GM18498 (cell line): ENCODE results near the gene DNAJA3.
A peak's percentile ranks its signal among the peaks of the same experiment; 100 is the strongest.

Experiments
- ATAC-seq: cut with Tn5 transposase; IDR thresholded peaks from one replicate; pipeline ENCODE4 v1.9.1; 2021; ENCODE audit warnings: mild to moderate bottlenecking, moderate library complexity; ENCODE audit not compliant: unreplicated experiment

DNAJA3 gene

DNA sequence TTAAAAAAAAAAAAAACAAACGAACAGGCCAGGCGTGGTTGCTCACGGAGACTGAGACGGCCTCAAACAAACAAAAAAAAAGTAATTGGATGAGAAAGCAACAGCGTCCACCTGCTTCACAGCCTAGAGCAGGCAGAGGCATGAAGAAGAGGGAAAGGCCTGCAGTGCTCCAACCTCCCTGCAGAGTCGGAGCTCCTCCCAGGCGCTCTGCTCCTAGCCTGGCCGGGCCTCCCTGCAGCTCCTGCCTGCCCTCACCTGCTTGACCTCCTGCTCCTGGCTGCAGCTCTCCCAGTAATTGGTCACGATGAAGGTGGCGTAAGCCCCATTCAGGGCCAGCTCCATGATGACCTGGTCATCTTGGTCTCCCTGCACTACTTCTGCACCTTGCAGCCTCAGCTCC lies 43.3 kb downstream of the DNAJA3 start:
- ATAC-seq: no peak

DNA sequence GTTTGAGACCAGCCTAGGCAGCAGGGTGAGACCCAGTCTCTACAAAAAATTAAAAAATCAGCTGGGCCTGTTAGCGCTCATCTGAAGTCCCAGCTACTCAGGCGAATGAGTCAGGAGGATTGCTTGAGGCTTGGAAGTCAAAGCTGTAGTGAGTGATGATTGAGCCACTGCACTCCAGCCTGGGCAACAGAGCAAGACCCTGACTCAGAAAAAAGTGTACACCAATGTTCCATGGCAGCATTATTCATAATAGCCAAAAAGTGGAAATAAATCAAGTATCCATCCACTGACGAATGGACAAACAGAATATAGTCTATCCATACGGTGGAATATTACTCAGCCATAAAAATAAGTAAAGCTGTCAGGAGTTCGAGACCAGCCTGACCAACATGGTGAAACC lies 46.2 kb downstream of the DNAJA3 start:
- ATAC-seq: no peak

DNA sequence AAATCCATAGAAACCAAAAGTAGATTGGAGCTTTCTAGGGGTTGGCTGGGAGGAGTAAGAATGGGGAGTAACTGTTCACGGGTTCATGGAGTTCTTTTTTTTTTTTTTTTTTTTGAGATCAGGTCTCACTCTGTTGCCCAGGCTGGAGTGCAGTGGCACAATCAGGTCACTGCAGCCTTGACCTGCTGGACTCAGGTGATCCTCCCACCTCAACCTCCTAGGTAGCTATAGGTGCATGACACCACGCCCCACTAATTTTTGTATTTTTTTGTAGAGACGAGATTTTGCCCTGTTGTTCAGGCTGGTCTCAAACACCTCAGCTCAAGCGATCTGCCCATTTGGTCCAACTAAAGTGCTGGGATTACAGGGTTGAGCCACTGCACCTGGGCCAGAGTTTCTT lies 47.2 kb downstream of the DNAJA3 start:
- ATAC-seq: no peak

DNA sequence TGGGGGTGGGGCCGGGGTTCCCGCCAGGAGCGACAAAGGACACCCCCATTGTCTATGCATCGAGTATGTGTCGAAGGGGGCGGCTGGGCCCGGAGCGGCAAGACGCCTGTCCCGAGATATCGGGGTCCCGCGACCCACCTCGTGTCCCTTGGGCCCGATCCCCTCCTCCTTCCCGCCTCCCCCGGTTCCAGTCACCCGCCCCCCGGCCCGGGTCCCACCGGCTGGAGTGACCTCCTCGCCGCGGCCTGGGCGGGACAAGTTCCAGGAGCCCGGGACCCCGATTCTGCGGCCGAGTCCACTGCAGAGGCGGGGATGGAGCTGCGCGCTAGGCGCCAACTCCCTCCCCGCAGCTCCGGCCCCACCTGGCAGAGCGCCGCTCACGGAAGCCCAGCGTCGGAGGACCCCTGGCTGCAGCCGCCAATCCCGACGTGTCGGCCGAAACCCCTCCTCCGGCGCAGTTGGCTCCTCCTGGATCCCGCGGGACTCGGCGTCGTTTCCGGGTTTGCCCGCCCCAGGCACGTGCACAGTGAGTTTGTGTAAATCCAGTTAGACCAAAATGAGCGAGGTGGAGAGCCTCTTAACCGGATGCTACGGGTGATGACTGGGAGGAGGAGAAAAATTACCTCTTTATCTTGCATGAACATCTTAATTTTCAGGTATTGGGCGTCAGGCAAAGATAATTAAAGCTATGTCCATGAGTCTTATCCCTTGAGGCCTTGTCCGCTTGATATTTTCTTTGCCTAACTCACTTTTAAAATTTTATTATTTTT lies 48.7 kb downstream of the DNAJA3 start, which contains the start of gene NMRAL1:
NMRAL1 (minus strand) TSS at position 434 of the 770 bp plus-strand sequence. CDS start 493 bp downstream, outside the sequence.
- ATAC-seq: peak; percentile 55

DNA sequence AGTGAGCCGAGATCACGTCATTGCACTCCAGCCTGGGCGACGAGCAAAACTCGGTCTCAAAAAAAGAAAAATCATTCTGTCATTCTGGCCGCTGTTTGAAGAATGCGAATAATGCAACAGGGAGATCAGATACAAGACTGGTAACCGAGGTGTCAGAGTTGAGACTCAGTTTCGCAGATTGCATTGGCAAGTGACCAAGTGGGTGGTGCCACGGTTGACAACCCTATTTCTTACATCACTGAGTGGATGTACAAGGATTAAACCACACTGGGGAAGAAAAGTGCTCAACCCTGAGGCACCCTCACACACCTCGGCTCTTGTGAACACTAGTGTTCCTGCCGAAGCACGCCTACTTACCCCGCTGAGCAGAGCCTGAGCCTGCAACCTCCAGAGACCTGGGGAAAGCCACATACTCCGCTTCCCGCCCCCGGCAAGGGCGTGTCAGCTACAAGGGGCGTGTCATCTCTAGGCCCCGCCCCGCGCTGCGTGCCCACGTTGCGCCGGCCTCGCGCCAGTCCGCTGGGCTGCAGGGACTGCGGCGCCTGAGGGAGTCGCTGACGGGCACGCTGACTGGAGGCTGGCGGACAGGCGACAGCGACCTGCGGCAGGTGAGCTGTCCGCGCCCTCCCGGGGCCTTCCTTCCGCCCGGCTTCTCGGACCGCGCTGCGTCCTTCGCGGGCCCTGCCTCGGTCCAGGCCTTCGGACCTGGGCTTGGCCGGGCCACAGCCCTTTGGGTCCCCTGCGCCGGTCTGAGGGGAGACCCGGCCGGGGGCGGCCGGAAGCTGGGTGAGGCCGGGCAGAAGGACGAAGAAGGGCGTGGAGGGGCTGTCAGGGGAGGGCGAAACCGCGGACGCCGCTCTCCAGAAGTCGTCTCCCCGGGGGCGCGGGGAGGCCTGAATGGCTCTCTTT lies 50.5 kb downstream of the DNAJA3 start, which contains the start of gene HMOX2:
HMOX2 (plus strand) TSS at position 519 of the 909 bp plus-strand sequence. CDS start 29,127 bp downstream, outside the sequence.
- ATAC-seq: peak; percentile 92

DNA sequence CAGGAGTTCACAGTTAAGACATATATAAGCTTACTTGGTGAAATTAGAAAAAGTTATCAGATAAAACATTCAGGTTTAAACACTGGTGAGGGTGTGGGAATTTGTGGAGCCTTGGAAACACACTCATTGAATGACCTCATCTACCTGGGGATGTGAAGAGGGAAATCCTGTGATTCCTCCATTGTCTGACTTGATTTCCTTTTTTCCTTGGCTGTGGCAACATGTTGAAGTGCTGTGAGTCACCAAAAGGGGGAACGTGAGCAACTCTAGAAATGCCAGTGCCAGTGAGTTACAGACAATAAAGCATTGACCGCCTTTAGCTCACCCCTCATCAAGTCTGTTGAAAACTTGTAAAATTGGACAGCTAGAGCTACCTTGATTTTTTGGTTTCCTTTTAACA lies 52.3 kb downstream of the DNAJA3 start:
- no peak for ATAC-seq

DNA sequence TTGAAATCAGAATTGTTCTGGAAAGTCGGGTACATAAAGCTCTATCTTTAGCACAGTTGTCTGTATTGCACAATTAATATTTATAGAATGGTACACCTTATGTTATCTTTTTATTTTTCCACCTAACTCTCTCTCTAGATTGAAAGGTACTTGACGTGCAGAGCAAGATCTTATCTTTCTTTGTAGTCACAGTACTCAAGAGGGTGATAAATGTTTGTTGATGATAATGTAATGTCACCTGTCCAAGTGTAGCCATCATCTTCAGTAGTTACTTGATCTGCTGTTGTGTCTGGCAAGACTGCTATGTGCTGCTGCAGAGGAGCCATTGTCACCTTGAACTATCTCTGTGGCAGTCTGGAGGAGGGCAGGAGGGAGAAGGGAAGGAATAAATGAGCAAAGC lies 55.9 kb downstream of the DNAJA3 start:
- ATAC-seq: no peak

DNA sequence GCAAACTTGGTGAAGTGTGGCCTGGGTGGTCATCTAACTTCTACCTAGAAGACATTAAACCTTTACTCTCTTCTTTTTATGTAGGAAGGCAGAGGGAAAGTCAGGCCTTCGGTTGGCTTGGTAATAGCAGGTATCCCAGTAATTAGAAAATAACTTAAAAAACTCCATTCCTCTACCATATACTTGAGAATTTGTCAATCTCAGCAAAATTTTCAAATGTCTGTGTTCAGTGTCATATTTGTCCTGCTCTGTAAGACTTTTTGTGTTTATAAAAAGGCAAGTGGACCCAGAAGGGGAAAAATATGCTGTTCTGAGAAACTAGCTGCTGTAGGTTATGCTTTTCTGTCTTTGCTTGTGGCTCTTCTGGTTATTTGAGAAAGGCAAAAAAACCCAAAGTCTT lies 56.3 kb downstream of the DNAJA3 start:
- ATAC-seq: no peak

DNA sequence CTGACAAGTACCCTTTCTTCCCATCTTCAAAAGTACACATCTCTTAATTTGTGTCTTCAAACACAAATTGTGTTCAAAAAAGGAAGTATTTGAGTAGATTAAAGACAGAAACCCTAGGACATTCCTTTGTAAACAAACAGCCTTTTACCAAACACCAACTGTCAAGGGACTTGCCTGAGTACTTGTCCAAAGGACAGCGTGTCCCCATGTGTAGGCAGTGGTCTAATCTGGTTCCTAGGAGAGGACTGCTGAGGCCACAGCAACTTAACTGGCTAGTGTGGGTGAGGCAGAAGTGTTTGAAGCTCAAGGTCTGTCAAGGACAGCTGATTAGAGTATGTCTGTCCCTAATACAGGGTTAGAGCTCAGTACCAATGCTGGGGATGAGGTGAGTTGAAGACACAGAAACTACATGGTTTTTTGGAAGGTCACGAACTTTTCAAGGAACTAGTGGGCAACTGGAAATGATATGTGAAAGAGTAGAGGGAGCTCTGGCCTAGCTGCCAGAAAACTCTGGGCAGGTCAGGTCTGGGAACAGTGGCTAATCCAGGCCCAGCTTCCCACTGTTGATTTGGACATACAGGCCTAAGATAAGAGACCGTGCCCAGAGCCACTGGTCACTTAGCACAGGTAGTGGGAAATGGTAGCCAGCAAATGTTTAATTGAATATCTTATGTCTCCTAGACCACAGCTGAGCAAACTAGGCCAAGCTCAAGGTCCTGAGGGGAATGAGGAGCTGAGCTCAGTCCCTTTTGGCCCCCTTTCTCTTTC lies 60.6 kb downstream of the DNAJA3 start:
- no peak for ATAC-seq

DNA sequence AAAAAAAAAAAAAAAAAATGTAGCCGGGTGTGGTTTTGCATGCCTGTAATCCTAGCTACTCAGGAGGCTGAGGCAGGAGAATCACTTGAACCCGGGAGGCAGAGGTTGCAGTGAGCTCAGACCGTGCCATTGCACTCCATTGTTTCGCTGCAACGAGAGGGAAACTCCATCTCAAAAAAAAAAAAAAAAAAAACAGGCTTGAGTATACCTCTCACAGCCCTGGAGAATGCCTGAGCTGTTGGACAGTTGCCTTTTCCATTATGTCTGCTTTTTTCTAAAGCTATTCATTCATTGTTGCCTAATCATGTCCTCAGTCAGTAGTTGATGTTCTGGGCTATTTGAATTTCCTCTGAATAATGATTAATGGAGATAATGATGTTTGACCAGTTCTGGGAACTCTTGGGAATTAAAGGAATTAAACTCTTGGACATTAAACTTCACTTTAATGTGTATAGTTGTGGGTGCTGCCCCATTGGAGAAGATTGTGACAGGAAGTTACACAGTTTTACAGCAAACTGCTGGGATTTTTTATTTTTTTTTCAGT lies 62.4 kb downstream of the DNAJA3 start:
- ATAC-seq: no peak

DNA sequence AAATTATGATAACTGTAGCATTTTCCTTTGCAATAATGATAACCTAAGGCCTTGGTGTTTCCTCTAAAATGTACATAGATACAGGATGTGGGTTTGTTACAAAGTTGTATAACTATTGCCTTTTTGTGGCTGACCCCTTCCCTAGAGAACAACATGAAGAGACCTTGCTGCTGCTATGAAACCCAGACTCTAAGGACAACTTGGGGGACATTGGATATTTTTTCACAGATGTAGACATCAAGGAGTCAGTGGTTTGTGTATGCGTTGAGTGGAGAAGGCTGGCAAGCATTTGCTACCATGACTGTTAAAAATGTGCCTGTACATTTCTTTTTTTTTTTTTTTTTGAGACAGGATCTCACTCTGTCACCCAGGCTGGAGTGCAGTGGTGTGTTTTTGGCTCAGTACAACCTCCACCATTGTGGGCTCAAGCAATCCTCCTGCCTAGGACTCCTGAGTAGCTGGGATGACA lies 62.9 kb downstream of the DNAJA3 start:
- ATAC-seq: no peak

DNA sequence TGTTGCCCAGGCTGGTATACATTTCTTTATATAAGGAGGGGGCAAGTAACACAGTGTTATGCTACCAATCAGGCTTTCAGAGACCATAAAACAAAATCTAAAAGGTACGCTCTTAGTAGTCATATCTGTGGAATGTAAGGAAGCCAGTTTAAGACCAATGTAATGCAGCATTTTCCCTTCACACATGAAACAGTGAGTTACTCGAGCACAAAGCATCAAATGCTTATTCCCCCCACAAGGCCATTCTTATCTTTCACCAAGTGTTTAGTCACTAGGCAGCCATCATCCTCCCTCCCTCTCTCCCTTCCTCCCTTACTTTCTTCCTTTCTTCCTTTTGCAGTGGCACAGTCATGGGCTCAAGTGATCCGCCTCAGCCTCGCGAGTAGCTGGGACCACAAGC lies 63.4 kb downstream of the DNAJA3 start:
- no peak for ATAC-seq

DNA sequence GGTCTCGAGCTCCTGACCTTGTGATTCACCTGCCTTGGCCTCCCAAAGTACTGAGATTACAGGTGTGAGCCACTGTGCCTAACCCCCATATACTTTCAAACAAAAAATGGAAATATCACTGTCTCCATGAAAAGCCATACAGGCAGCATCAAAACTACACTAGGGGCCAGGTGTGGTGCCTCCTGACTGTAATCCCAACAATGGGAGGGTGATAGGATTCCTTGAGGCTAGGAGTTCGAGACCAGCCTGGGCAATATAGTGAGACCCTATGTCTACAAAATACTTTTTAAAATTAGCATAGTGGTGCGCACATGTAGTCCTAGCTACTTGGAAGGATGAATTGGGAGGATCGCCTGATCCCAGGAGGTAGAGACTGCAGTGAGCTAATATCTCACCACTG lies 66.2 kb downstream of the DNAJA3 start:
- ATAC-seq: no peak

DNA sequence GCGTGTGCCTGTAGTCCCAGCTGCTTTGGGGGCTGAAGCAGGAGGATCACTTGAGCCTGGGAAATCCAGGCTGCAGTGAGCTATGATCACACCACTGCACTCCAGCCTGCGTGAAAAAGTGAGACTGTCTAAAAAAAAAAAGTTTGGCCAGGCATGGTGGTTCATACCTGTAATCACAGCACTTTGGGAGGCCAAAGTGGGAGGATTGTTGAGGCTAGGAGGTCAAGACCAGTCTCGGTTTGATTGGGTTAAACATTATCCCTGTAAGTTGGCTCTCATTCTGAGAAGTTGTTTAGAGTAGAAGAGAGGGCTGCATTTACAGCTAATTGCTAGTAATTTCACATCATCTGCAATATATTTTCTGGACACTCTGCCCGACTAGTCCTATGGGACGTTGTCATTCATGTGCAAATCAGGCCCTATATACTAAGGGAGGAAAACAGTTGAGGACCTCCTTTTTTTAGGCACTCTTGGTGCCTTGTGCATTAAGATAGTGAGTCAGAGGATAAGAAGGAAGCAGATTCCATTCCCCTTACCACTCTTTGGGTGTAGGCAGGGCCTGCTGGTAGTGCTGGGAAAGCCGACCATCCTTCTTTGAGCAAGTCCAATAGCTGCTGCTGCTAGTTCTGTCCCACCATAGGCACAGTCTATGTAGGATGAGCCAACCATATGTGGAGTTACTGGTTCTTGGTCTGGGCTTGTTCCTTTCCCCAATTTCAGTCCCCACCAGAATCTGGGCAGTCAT lies 69.2 kb downstream of the DNAJA3 start:
- ATAC-seq: no peak

DNA sequence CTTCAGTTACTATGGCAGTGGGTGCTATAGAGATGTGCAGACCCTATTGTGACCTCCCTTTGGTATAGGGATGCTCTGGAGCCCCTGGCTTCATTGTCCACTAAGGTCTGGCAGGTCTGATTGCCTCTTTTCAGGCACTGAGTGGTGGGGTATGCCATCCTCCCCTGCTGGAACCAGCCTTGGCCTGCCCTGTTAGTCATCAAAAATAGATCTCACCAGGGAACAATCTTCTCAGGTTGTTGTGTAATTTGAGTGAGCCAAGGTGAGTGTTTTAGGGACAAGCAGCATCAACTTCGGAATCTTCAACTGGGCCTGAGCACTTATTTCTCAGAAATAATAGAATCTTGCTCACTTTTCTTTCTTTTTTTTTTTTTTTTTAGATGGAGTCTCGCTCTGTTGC lies 70.1 kb downstream of the DNAJA3 start:
- no peak for ATAC-seq

DNA sequence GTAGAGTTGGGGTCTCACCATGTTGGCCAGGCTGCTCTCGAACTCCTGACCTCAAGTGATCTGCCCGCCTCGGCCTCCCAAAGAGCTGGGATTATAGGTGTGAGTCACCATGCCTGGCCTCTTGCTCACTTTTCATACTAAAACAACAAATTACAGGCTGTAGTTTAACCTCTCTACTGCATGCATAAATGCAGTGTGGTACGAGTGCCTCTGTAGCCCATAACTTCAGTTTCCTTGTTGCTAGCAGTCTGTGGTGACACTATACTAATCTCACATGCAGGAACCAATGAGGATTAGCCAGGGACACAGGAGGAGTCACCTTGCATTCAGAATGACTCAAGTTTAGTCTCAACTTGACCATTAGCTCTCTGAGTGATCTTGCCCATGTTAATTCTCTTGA lies 70.6 kb downstream of the DNAJA3 start:
- ATAC-seq: no peak

DNA sequence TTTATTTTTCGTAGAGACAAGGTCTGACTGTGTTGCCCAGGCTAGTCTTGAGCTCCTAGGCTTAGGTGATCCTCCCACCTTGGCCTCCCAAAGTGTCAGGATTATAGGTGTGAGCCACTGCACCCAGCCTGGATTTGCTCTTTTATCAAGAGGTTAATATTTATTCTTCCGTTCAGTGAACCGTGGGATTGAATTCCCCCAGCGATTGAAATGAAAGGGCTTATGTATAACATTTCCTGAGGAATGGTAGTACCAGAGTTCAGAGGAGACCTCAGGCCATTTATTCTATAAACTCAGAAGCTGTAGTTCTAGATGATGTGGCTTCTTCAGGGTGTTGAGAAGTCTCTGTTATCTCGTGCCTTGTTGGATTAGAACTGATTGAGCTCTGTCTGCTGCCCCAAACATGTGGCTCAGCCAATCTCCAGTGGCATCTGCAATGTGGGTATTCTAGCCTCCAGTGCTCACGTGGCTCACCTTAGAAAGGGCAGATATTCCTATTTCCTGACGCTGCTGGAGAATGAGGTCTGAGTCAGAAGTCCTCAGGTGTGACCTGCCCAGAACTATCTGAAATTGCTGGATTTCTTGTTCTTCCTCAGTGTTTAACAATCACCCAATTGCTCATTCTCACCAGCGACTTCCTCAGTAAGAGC lies 73.0 kb downstream of the DNAJA3 start:
- ATAC-seq: no peak

DNA sequence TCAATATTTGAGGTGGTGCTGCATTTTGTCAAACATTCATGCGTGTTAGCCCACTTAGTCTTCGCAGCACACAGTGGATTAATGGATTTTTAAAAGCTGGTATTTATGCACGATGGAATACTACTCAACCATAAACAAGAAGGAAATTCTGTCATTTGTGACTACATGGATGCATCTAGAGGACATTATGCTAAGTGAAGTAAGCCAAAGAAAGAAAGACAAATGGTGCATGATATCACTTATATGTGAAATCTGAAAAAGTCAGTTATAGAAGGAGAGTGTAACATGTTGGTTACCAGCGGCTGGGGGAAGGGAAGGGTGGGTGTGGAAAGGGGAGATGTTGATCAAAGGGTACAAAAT lies 73.5 kb downstream of the DNAJA3 start:
- no peak for ATAC-seq

DNA sequence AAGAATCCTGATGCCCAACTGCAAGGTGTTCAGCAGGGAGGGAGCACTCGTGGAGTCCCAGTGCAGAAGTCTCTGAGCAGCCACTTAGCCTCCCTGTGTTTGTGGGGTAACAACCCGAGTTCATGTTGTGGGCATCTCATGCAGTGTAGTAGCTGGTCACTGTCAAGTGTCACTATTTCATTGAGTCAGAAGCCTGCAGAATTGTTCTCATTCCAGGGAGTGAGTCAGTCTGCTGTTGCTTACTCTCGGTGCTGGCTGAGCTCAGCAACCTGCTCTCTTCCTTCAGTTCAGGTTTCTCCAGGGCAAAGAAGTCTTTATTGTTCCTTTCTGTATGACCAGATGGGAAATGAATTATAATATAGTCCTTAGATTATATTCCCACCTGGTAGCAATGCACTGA lies 74.6 kb downstream of the DNAJA3 start:
- ATAC-seq: no peak

DNA sequence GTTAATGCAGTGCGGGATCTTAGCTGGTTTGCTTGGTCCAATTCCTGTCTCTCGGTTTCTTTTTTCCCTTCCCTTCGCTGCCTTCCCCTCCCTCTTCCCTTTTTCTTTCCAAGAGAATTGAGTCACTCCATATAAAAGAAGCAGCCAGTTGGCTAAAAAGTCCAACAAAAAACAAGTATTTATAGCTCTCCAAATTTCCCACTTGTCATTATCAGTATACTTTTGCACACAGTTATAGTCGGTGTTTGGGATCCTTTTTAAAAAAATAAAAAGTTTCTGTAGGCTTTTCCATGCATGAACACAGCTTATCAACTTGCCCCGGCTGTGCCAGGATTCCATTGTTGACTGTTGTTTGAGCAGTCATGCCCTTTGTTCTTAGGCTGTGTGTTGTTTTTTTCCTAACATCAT lies 75.4 kb downstream of the DNAJA3 start:
- ATAC-seq: no peak
